Stomach smooth muscle (tissue), 2 donors: Measurements from ENCODE around the gene LILRA6.
"Not testable (repeated sequence)": the region's sequence is repeated elsewhere in the genome, so short reads cannot be mapped to it uniquely, and the experiment has no call there.

Experiments
- H3K27ac ChIP-seq: one replicate; pipeline ENCODE4 v1.7.0; 2013; ENCODE audit warnings: mild to moderate bottlenecking, low read length, inconsistent platforms
- H3K27me3 ChIP-seq, 2 donors: one replicate each; pipeline ENCODE4 v1.7.0; 2013; ENCODE audit warnings: low read length in 2 of 2; ENCODE audit not compliant: insufficient read depth in 2 of 2, control insufficient read depth in 1 of 2
- H3K36me3 ChIP-seq, 2 donors: one replicate each; pipeline ENCODE4 v1.7.0; 2013; ENCODE audit warnings: low read length in 2 of 2; ENCODE audit not compliant: control insufficient read depth in 2 of 2, insufficient read depth in 2 of 2
- H3K4me1 ChIP-seq: one replicate; pipeline ENCODE4 v1.7.0; 2013; ENCODE audit warnings: low read length; ENCODE audit not compliant: control insufficient read depth, insufficient read depth
- H3K4me3 ChIP-seq, 2 donors: one replicate each; pipeline ENCODE4 v1.7.0; 2013; ENCODE audit warnings: low read length in 2 of 2
- H3K9ac ChIP-seq, 2 donors: one replicate each; pipeline ENCODE4 v1.7.0; 2013; ENCODE audit warnings: low read length in 2 of 2, mild to moderate bottlenecking in 1 of 2
- H3K9me3 ChIP-seq, 2 donors: one replicate each; pipeline ENCODE4 v1.7.0; 2013; ENCODE audit warnings: low read length in 2 of 2; ENCODE audit not compliant: control insufficient read depth in 2 of 2
- donor health status: healthy.
- donor health status: Pancreatic carcinoma.

The LILRA6 gene

DNA sequence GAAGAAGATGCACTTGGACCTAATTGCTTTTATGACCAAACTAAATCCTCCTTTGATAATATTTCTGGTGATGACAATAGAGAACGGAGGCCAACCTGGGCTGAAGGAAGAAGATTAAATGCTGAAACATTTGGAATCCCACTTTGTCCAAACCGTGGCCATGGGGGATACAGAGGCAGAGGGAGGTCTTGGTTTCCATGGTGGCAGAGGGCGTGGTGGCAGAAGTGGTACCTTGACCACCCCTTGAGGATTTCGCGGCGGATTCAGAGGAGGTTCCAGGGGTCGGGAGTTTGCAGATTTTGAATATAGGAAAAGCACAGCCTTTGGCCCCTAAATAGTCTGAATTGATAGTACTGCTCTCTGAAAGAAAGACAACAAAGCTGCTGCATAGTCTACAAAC is 12.6 kb downstream of the LILRA6 start:
- no peaks in the 10 kb centered on the region for H3K9me3 ChIP-seq
- no peak overlapping the region for H3K9ac ChIP-seq
- no peak overlapping the region for H3K4me3 ChIP-seq
- no peaks in the 10 kb centered on the region for H3K36me3 ChIP-seq
- H3K27ac ChIP-seq, result no peak overlapping the region
- H3K27me3 ChIP-seq, result peaks cover 10 to 13% of the 10 kb centered on the region in 2 donors
- peaks cover 5% of the 10 kb centered on the region for H3K4me1 ChIP-seq

DNA sequence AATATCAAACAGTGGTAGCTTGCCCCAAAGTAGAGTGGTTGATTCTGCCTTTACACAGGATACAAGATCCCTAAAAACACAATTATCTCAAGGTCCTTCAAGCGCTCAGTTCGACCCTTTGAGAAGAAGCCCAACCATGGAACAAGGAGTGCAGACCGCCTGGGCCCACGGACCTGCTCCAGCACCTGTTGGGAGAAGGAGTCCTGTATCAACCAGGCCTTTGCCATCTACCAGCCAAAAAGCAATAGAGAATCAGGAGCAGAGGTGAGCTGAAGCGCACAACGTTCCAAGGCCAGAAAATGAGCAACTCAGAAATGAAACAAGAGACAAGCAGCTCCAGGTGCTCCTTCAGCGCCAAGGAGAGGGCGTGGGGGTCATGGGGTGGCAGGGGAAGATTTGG is 13.4 kb downstream of the LILRA6 start:
- Histone ChIP-seq H3K9ac (no peak overlapping the region), H3K9me3 (no peaks in the 10 kb centered on the region), H3K4me3 (no peak overlapping the region), H3K27me3 (peaks cover 10 to 13% of the 10 kb centered on the region in 2 donors), H3K27ac (no peak overlapping the region), H3K36me3 (no peaks in the 10 kb centered on the region), H3K4me1 (peaks cover 5% of the 10 kb centered on the region)

DNA sequence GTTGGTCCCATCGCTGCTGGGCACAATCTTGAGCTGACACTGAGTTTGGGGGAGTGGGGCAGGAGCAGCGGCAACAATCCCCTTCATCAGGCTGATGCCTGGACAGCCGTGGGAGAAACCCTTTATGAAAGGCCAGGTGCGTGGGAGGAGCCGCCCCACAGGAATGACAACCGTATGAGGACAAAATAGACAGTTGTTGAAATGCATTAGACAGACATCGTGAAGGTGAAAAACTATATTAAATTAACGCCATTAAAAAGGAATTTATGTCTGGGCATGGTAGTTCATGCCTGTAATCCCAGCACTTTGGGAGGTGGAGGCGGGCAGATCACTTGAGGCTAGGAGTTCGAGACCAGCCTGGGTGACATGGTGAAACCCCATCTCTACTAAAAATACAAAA is 18.0 kb downstream of the LILRA6 start:
- H3K9ac ChIP-seq, H3K9me3 ChIP-seq, H3K4me3 ChIP-seq, H3K27ac ChIP-seq, H3K4me1 ChIP-seq, H3K36me3 ChIP-seq: not testable (repeated sequence)
- peaks cover 6 to 12% of the 10 kb centered on the region in 2 donors for H3K27me3 ChIP-seq

DNA sequence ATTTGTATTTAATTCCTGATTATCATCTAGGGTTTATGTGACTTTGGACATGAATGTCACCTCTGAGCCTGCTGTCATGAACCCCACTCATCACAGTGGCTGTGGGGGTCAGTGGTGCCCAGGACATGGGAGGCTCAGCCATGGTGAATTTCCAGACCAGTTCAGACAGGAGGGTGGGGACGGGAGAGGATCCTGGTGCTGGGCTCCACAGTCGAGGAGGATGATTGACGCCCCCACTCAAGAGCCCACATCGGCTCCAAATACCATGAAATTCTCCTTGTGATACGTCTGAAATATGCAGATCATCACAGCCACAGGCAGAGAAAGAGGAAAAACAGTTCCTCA is 18.7 kb downstream of the LILRA6 start:
- not testable (repeated sequence) for H3K9me3 ChIP-seq, H3K27ac ChIP-seq, H3K4me1 ChIP-seq

DNA sequence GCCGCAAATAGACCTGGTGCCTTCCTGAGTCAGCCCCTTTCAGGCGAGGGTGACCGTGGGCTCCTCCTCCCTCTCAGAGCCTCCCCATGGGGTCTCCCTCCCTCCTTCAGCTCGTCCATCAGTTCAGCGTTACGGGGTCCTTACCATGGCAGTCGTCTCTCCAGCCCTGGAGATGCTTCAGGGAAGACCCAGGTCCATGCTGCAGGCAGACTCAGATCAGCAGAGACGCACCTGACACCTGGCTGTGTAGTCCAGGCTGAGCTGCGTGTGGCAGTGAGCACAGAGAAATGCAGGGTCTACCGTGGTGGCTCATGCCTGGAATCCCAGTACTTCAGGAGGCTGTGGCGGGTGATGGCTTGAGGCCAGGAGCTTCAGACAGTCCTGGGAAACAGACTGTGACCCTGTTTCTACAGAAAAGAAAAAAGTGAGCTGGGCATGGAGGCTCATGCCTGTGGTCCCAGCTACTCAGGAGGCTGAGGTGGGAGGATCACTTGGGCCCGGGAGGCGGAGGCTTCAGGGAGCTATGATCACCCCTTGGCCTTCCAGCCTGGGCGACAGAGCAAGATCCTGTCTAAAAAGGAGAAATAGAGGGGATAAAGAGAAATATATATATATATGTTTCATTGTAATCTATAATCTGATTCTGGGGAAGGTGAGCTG is 19.2 kb downstream of the LILRA6 start:
- not testable (repeated sequence) for H3K4me1 ChIP-seq, H3K4me3 ChIP-seq, H3K9ac ChIP-seq, H3K27ac ChIP-seq, H3K36me3 ChIP-seq, H3K9me3 ChIP-seq
- peaks cover 4 to 12% of the 10 kb centered on the region in 2 donors for H3K27me3 ChIP-seq

More for the DNA sequence above, 18.7 kb downstream of the LILRA6 start:
- not testable (repeated sequence) for H3K9ac ChIP-seq, H3K36me3 ChIP-seq, H3K4me3 ChIP-seq
- peaks cover 5 to 12% of the 10 kb centered on the region in 2 donors for H3K27me3 ChIP-seq

DNA sequence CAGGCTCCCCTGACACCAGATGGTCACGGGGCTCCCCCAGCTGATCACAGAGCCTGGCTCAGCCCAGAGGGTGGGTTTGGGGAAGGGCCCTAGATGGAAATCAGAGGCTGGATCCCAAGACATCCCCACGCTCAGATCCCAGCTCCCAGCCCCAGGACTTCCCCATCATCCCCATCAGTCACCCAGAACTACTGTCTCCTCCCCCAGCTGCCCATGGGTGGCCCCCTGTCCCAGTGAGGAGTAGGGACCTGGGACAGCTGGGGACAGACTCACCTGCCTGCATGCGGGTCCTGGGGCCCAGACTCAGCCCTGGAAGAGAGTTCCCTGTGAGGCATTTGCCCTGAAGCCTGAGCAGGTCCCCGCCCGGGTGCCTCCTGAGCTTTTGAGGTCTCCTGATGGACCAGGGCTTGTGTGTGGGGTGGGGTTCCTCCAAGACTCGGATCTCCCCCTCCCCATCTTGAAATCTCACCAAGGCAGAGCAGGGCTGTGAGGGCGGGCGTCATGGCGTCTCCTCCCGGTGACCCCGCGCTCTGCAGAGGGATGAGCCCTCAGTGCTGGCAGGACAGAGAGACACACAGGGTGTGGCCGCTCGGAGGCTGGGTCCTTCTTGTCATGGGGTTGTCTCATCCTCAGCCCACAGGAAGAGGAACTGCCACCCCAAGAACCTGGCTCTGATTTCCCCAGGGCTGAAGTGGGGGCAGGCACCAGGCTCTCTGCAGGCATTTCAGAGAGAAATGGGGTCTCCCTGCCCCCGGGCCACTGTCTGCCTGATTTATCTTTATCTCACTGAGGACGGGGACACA is 19.9 kb downstream of the LILRA6 start, which contains the start of gene LILRB3:
Gene LILRB3, minus strand, starts transcription at position 534 of the 803 bp plus-strand sequence. Its CDS starts 31 bp downstream, at position 503.
- H3K9ac ChIP-seq, H3K4me1 ChIP-seq, H3K4me3 ChIP-seq, H3K9me3 ChIP-seq, H3K27ac ChIP-seq, H3K36me3 ChIP-seq: not testable (repeated sequence)
- peaks cover 0 to 12% of the 10 kb centered on the region in 2 donors for H3K27me3 ChIP-seq

DNA sequence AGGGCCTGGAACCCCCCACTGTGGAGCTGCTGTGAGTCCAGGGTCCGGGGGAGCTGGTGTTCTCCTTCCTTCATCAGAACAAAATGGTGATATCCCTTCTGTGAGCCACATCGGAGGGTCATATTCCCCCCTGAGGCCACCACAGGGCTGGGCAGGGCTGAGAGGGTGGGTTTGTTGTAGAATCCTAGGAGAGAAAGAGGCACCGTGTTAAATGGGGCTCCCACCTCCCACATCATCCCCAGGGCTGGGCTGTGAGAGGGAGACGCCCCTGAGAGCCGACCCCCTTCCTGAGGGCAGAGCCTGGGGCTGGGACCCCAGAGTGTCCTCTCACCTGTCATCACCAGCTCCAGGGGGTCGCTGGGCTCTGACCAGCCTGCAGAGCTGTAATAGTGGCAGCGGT is 20.6 kb downstream of the LILRA6 start:
- H3K27me3 ChIP-seq, H3K9ac ChIP-seq, H3K9me3 ChIP-seq, H3K4me1 ChIP-seq, H3K4me3 ChIP-seq, H3K36me3 ChIP-seq, H3K27ac ChIP-seq: not testable (repeated sequence)

DNA sequence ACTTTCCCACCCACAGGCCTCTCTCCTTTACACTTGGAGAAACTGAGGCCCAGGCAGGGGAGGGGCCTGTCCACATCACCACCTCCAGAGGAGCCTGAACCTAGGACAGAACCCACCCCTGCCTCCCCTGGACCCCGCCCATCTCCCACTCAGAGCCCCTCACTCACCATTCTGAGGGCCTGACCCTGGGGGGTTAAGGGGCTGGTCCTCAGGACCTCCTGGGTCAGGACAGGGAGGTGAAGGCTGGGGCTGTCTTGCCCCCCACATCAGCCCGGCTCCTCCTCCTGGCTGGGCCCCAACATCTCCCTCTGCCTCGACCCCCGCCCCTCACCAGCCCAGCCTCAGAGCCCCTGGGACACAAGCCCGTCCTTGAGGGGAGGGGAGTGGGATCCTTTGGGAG is 22.9 kb downstream of the LILRA6 start:
- not testable (repeated sequence) for H3K27ac ChIP-seq

DNA sequence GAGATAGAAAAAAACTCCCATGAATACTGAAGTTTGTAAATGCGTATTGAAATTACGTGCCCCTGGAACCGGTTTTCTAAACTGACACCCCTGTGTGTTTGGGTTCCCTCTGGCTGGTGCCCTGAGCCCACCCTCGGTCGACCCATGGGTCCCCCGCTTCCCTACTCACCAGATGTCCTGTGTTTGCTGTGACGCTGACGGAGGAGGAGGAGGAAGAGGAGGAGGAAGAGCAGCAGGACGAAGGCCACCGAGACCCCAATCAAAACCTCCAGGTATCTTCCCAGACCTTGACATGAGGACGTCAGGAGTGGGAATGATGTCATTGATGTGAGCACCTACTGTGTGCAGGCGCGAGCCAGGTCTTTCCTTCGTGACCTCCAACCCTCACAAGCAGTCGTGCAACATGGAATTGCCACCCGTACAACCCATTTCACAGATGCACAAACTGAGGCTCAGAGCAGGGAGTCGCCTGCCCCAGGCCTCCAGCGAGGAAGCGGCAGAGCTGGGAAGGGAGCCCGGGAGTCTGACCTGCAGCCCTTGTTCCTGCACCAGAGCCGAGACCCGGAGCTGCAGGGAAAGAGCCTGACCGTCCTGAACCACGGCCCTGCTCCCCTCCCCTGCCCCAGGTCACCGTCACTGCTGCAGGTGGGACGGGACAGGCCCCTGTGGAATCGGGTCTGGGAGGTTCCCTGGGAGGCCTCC is 23.5 kb downstream of the LILRA6 start:
- H3K27me3 ChIP-seq, result peaks cover 0 to 6% of the 10 kb centered on the region in 2 donors
- no peak overlapping the region for H3K27ac ChIP-seq
- no peak overlapping the region for H3K9ac ChIP-seq
- no peaks in the 10 kb centered on the region for H3K9me3 ChIP-seq
- no peaks in the 10 kb centered on the region for H3K36me3 ChIP-seq
- H3K4me1 ChIP-seq, result no peaks in the 10 kb centered on the region
- H3K4me3 ChIP-seq, result no peak overlapping the region

More for the DNA sequence above, 22.9 kb downstream of the LILRA6 start:
- not testable (repeated sequence) for H3K9ac ChIP-seq, H3K9me3 ChIP-seq, H3K4me1 ChIP-seq, H3K4me3 ChIP-seq, H3K27me3 ChIP-seq, H3K36me3 ChIP-seq

DNA sequence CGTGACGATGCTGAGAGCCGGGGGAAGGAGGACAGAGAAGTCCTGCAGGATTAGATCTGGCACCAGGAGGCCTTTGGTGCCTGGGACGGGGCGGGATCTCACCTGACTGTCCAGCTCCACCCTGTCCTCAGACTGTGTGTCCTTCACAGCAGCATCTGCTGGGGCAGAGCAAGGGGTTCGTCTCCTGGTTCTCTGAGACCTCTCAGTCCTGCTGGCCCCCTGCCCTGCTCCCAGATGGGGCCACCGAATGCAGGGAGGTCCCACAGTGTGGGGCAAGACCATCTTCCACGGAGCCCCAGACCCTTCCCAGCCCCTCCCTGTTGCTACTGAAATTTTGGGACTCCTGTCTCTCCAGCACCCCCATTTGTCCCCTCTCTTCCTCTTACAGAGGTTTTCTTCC is 24.3 kb downstream of the LILRA6 start:
- Histone ChIP-seq H3K9ac (no peak overlapping the region), H3K27ac (no peak overlapping the region), H3K36me3 (no peaks in the 10 kb centered on the region), H3K9me3 (no peaks in the 10 kb centered on the region), H3K27me3 (peaks cover 0 to 2% of the 10 kb centered on the region in 2 donors), H3K4me3 (no peak overlapping the region), H3K4me1 (no peaks in the 10 kb centered on the region)
